HepG2 (cell line): ENCODE data around the gene ENAH. TPM values are rescaled to one million over a fixed set of nuclear protein-coding genes. Genes with fewer than 3 reads are reported as not detected.

ENCODE experiments used
- CREB1 ChIP-seq, 2 experiments: fragments of 450-650 bp in 1 of 2; IDR thresholded peaks; 2 replicates each; pipeline ENCODE4 v1.6.1; 2016 to 2017; ENCODE audit warnings: control low read depth in 1 of 2, mild to moderate bottlenecking in 1 of 2, missing compliant biosample characterization in 1 of 2, missing genetic modification characterization in 1 of 2
- GFI1 ChIP-seq: sonication (generic); formaldehyde crosslinking; IDR thresholded peaks from 2 replicates; pipeline ENCODE4 v1.5.0; 2020; ENCODE audit warnings: missing genetic modification reagents, mild to moderate bottlenecking, borderline replicate concordance
- KDM5A ChIP-seq: fragments of 200-600 bp; sonication (generic); IDR thresholded peaks from 2 replicates; pipeline ENCODE4 v1.7.0; 2018; ENCODE audit warnings: antibody characterized with exemption, mild to moderate bottlenecking, low read length, borderline replicate concordance
- PAXIP1 ChIP-seq: sonication (generic); formaldehyde crosslinking; conservative IDR thresholded peaks from 2 replicates; pipeline ENCODE4 v1.4.0; 2020; ENCODE audit warnings: mild to moderate bottlenecking, missing genetic modification reagents, moderate library complexity
- PHF8 ChIP-seq: sonication (generic); formaldehyde crosslinking; IDR thresholded peaks from 2 replicates; pipeline ENCODE4 v1.5.0; 2020; ENCODE audit warnings: missing genetic modification reagents
- PRPF4 ChIP-seq: fragments of 200-400 bp; formaldehyde crosslinking; IDR thresholded peaks from 2 replicates; pipeline ENCODE4 v1.6.1; 2016; ENCODE audit warnings: low read length, low read depth; ENCODE audit not compliant: poor library complexity, severe bottlenecking
- RARG ChIP-seq: sonication (generic); formaldehyde crosslinking; IDR thresholded peaks from 2 replicates; pipeline ENCODE4 v1.4.0; 2020; ENCODE audit warnings: low read depth, mild to moderate bottlenecking, missing genetic modification reagents
- SAP130 ChIP-seq: IDR thresholded peaks from 2 replicates; pipeline ENCODE4 v1.6.1; 2016; ENCODE audit warnings: low read depth
- UBTF ChIP-seq: sonication (generic); formaldehyde crosslinking; IDR thresholded peaks from 2 replicates; pipeline ENCODE4 v1.4.0; 2020; ENCODE audit warnings: mild to moderate bottlenecking, missing genetic modification reagents
- ZFP41 ChIP-seq: sonication (generic); formaldehyde crosslinking; IDR thresholded peaks from 2 replicates; pipeline ENCODE4 v1.4.0; 2020; ENCODE audit warnings: mild to moderate bottlenecking, missing genetic modification reagents, borderline replicate concordance
- ZNF75D ChIP-seq: sonication (generic); formaldehyde crosslinking; IDR thresholded peaks from 2 replicates; pipeline ENCODE4 v1.8.1; 2023; ENCODE audit warnings: missing genetic modification reagents, mild to moderate bottlenecking, borderline replicate concordance
- ZNF788 ChIP-seq: sonication (generic); formaldehyde crosslinking; IDR thresholded peaks from 2 replicates; pipeline ENCODE4 v1.5.0; 2020; ENCODE audit warnings: mild to moderate bottlenecking, missing genetic modification reagents, borderline replicate concordance
- polyA plus RNA-seq, 8 experiments: library from polyadenylated mRNA; depleted of rRNA in 3 of 8; stranded (reverse) in 7 of 8; unstranded in 1 of 8; fragments of >200 nt; fragmentation: Illumina TruSeq in 4 of 8; extraction: Trizol in 4 of 8; gene quantifications; 2 replicates each; pipeline versions ENCODE4 v1.2.1 to v1.2.3, GENCODE V29; 2011 to 2016; ENCODE audit warnings: low read depth in 4 of 8, missing spikeins in 1 of 8, mixed read lengths in 1 of 8; ENCODE audit not compliant: insufficient read depth in 1 of 8
- total RNA-seq, 5 experiments: library from RNA; depleted of rRNA; stranded (reverse); fragments of >200 nt; fragmentation: Illumina TruSeq; extraction: Trizol; gene quantifications; 2 replicates each; pipeline ENCODE4 v1.2.3, GENCODE V29; 2016; ENCODE audit warnings: low read depth in 1 of 5
- TF ChIP-seq, protein P1 (sequence below): sonication (generic); formaldehyde crosslinking; IDR thresholded peaks from 2 replicates; pipeline ENCODE4 v1.8.1; 2023; ENCODE audit warnings: mild to moderate bottlenecking, missing genetic modification reagents
- TF ChIP-seq, protein P2 (sequence below): sonication (generic); formaldehyde crosslinking; IDR thresholded peaks from 2 replicates; pipeline ENCODE4 v1.4.0; 2020; ENCODE audit warnings: missing genetic modification reagents, borderline replicate concordance

ENAH gene
- total and polyA plus RNA-seq, 2 of the 13 experiments (the other 11 are each of a cell fraction or from before 2014, with no cell fraction given): 22.1 to 58.3 TPM

GRCh38 chr1:225651872-225652728 lies 823 bp downstream of the ENAH start (continued):
- TF ChIP-seq PHF8 (CRISPR knock-in tag): peak; percentile 57
- TF ChIP-seq, protein P1, sequence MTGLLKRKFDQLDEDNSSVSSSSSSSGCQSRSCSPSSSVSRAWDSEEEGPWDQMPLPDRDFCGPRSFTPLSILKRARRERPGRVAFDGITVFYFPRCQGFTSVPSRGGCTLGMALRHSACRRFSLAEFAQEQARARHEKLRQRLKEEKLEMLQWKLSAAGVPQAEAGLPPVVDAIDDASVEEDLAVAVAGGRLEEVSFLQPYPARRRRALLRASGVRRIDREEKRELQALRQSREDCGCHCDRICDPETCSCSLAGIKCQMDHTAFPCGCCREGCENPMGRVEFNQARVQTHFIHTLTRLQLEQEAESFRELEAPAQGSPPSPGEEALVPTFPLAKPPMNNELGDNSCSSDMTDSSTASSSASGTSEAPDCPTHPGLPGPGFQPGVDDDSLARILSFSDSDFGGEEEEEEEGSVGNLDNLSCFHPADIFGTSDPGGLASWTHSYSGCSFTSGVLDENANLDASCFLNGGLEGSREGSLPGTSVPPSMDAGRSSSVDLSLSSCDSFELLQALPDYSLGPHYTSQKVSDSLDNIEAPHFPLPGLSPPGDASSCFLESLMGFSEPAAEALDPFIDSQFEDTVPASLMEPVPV (CRISPR knock-in tag): no peak
- TF ChIP-seq PRPF4: peak; percentile 31
- TF ChIP-seq GFI1 (CRISPR knock-in tag): 0 out of 2 replicates have a peak, but pooled peaks have one; percentile 27
- TF ChIP-seq PAXIP1 (CRISPR knock-in tag): 0 out of 2 replicates have a peak, but pooled peaks have one; percentile 20
- TF ChIP-seq, protein P2, sequence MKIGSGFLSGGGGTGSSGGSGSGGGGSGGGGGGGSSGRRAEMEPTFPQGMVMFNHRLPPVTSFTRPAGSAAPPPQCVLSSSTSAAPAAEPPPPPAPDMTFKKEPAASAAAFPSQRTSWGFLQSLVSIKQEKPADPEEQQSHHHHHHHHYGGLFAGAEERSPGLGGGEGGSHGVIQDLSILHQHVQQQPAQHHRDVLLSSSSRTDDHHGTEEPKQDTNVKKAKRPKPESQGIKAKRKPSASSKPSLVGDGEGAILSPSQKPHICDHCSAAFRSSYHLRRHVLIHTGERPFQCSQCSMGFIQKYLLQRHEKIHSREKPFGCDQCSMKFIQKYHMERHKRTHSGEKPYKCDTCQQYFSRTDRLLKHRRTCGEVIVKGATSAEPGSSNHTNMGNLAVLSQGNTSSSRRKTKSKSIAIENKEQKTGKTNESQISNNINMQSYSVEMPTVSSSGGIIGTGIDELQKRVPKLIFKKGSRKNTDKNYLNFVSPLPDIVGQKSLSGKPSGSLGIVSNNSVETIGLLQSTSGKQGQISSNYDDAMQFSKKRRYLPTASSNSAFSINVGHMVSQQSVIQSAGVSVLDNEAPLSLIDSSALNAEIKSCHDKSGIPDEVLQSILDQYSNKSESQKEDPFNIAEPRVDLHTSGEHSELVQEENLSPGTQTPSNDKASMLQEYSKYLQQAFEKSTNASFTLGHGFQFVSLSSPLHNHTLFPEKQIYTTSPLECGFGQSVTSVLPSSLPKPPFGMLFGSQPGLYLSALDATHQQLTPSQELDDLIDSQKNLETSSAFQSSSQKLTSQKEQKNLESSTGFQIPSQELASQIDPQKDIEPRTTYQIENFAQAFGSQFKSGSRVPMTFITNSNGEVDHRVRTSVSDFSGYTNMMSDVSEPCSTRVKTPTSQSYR (CRISPR knock-in tag): peak; percentile 74; the same call in 1 of the 2 replicates
- 0 out of 2 replicates have a peak, but pooled peaks have one; percentile 24 for TF ChIP-seq UBTF (CRISPR knock-in tag)
- no peak for TF ChIP-seq CREB1 (IDR thresholded peaks at IDR 0.05)
- TF ChIP-seq CREB1 (CRISPR knock-in tag; IDR thresholded peaks at IDR 0.05): peak; percentile 34; the same call in 1 of the 2 replicates
- 0 out of 2 replicates have a peak, but pooled peaks have one; percentile 6 for TF ChIP-seq ZNF788 (CRISPR knock-in tag)
- TF ChIP-seq KDM5A: peak; percentile 47; the same call in 1 of the 2 replicates
- TF ChIP-seq RARG (CRISPR knock-in tag): no peak
- TF ChIP-seq ZFP41: no peak
- TF ChIP-seq ZNF75D (CRISPR knock-in tag): 0 out of 2 replicates have a peak, but pooled peaks have one; percentile 37
- TF ChIP-seq SAP130 (CRISPR knock-in tag): 0 out of 2 replicates have a peak, but pooled peaks have one; percentile 25
